Fibroblast of the conjunctiva (primary cell): Measurements from ENCODE around the gene NCOA7.
"Not testable (repeated sequence)": the region's sequence is repeated elsewhere in the genome, so short reads cannot be mapped to it uniquely, and the experiment has no call there.

ENCODE experiments used
- DNase-seq: peaks from one replicate; pipeline ENCODE4 v3.0.0-alpha.2; 2010; ENCODE audit warnings: low read depth

The NCOA7 gene

GRCh38 chr6:125923366-125923877 is 132.7 kb downstream of the NCOA7 start:
- no peak for DNase-seq

GRCh38 chr6:125924169-125924568 is 133.4 kb downstream of the NCOA7 start:
- DNase-seq = no peak

GRCh38 chr6:125924697-125925358 is 134.1 kb downstream of the NCOA7 start:
- no peak for DNase-seq

- DNase-seq = no peak
These were observed 136.0 kb downstream of the NCOA7 start for GRCh38 chr6:125926711-125927110.

- no peak for DNase-seq
These were observed 137.0 kb downstream of the NCOA7 start for GRCh38 chr6:125927761-125928160.

GRCh38 chr6:125930765-125931418 is 140.1 kb downstream of the NCOA7 start:
- DNase-seq = no peak

GRCh38 chr6:125931733-125932450 is 141.1 kb downstream of the NCOA7 start:
- no peak for DNase-seq

- no peak for DNase-seq
These were observed 141.7 kb downstream of the NCOA7 start for GRCh38 chr6:125932451-125932795.

- not testable (repeated sequence) for DNase-seq
These were observed 144.8 kb downstream of the NCOA7 start for GRCh38 chr6:125935520-125935919.

- no peak for DNase-seq
These were observed 148.3 kb downstream of the NCOA7 start for GRCh38 chr6:125939026-125939425.

GRCh38 chr6:125939791-125940190 is 149.0 kb downstream of the NCOA7 start:
- DNase-seq = no peak

GRCh38 chr6:125940247-125941041 is 149.7 kb downstream of the NCOA7 start:
- DNase-seq = no peak

GRCh38 chr6:125942672-125943527 is 152.1 kb downstream of the NCOA7 start:
- no peak for DNase-seq

- no peak for DNase-seq
These were observed 153.0 kb downstream of the NCOA7 start for GRCh38 chr6:125943528-125944433.

GRCh38 chr6:125944434-125944816 is 153.7 kb downstream of the NCOA7 start:
- no peak for DNase-seq

GRCh38 chr6:125944896-125945295 is 154.1 kb downstream of the NCOA7 start:
- DNase-seq = no peak

GRCh38 chr6:125945378-125946141 is 154.8 kb downstream of the NCOA7 start:
- no peak for DNase-seq

- no peak for DNase-seq
These were observed 156.9 kb downstream of the NCOA7 start for GRCh38 chr6:125947615-125948014.

- DNase-seq = no peak
These were observed 157.7 kb downstream of the NCOA7 start for GRCh38 chr6:125948455-125948854.
